GM10248 (cell line): ENCODE measurements around the gene SPEM2.

Experiments
- CTCF ChIA-PET: fragments of 300-600 bp; sonication (Branson Sonifier 250); formaldehyde crosslinking; extraction: SDS; loops from one replicate; lab custom pipeline; 2021; ENCODE audit warnings: antibody characterized with exemption; lab: Yijun Ruan, JAX
- POLR2A ChIA-PET: fragments of 350-650 bp; sonication (Branson Sonifier 250); formaldehyde crosslinking; extraction: SDS; loops from one replicate; lab custom pipeline; 2020; ENCODE audit warnings: antibody characterized with exemption; lab: Yijun Ruan, JAX
- DNase-seq: peaks from one replicate; pipeline ENCODE4 v3.0.0; 2012; ENCODE audit errors: extremely low spot score
- CTCF ChIP-seq: IDR thresholded peaks from 2 replicates; pipeline ENCODE4 v1.5.1; 2012; ENCODE audit warnings: mild to moderate bottlenecking, low read depth; ENCODE audit errors: extremely low read depth, missing control alignments, control extremely low read depth

Gene SPEM2

GRCh38 chr17:7459961-7460545 is 34.6 kb downstream of the SPEM2 start:
- no peak for DNase-seq
- POLR2A ChIA-PET = no interaction called here
- TF ChIP-seq CTCF = no peak
- CTCF ChIA-PET = no interaction called here

- TF ChIP-seq CTCF = no peak
- CTCF ChIA-PET = interaction anchor here (0.6 to 2.0 kb wide), 2 partner anchors 16 to 24 kb away, joined by 3 to 6 read pairs; no protein-coding TSS in a partner anchor
- no peak for DNase-seq
- POLR2A ChIA-PET = interaction anchor here (0.5 kb wide), 1 partner anchor 39 kb away, joined by 3 read pairs; no protein-coding TSS in a partner anchor
These were observed 35.6 kb downstream of the SPEM2 start for GRCh38 chr17:7460850-7461660.

- ChIA-PET POLR2A (interaction anchor here (0.5 to 1.0 kb wide), 3 partner anchors 22 to 23 kb away, joined by 3 to 6 read pairs (median 3); partner anchors contain the start of gene POLR2A), CTCF (interaction anchor here (0.9 to 2.0 kb wide), 5 partner anchors 14 to 127 kb away, joined by 3 to 6 read pairs (median 3); partner anchors contain the start of gene SOX15)
- DNase-seq = no peak
- no peak for TF ChIP-seq CTCF
These were observed 37.3 kb downstream of the SPEM2 start for GRCh38 chr17:7462474-7463371.

- CTCF ChIA-PET = interaction anchor here (1.1 to 2.0 kb wide), 2 partner anchors 13 to 108 kb away, joined by 3 to 6 read pairs; no protein-coding TSS in a partner anchor
- no peak for DNase-seq
- no peak for TF ChIP-seq CTCF
- POLR2A ChIA-PET = interaction anchor here (0.5 to 0.8 kb wide), 3 partner anchors 18 to 22 kb away, joined by 3 to 8 read pairs (median 6); partner anchors contain the start of gene POLR2A
These were observed 38.0 kb downstream of the SPEM2 start for GRCh38 chr17:7463372-7463846.

GRCh38 chr17:7464081-7464480 is 38.7 kb downstream of the SPEM2 start:
- ChIA-PET CTCF (interaction anchor here (1.9 kb wide), 1 partner anchor 12 kb away, joined by 4 read pairs; no protein-coding TSS in a partner anchor), POLR2A (interaction anchor here (0.6 to 0.8 kb wide), 2 partner anchors 19 to 98 kb away, joined by 4 to 8 read pairs; no protein-coding TSS in a partner anchor)
- no peak for TF ChIP-seq CTCF
- no peak for DNase-seq
